Superior temporal gyrus (tissue), 1 donor: ENCODE results near the gene LPP.

Experiments used
- DNase-seq: peaks from one replicate; pipeline ENCODE4 v3.0.0-alpha.2; 2016; ENCODE audit errors: extremely low spot score

LPP gene

DNA sequence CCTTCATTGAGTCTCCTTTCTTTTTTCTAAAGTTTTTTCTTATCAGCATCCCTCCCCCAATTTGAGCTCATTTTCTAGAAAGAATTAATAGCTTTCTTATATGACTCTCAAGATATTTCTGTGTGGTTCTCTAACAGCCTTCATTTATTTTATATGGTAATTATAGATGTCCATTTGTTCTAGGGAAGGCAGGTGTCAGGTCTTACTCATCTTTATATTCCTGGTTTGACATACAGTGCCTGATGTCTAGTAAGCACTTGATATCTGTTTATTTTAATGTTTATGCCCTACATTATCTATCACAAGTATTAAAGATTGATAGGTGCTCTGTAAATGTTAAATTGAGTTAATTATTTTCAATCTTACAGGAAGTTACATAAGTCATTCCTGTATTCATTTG, 591.1 kb downstream of the LPP start:
- no peak for DNase-seq

DNA sequence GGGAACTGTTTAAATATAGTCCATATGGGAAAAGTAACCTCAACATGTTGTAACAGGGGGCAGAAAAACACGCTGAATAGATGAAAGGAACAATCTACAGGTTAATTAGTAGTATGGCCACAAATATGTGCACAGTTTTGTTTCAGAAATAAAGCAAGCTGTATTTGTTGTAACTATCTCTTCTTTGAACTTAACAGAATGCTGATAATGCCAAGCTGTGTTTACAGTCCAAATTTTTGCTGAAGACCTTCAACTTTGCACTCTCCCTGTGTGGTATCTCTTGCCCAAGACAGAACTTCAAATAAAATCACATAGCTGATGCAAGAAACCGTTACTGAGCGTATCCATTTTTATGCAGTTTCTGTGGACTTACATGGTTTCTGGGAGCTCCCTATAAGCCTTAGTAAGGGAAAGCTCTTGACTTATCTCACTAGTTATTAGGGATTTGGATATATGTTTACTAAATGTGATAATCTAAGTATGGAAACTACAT, 592.4 kb downstream of the LPP start:
- DNase-seq = no peak

DNA sequence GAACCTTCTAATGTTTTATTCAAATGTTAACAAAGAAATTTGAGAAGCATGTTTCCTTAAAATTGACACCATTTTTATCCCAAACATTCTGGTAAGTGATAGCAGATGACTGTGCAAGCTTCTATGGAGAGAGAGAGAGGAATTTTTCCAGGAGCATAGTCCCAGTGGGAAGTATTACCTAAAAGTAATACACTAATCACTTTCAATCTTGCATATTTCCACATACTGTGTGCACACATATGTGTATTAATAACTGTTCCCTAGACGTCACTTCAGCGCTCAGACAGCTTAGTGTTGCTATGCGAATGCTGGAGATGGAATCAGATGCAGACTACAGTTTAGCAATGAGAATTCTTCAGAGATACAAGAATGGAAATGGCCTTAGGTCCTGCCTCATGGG, 593.5 kb downstream of the LPP start:
- no peak for DNase-seq

DNA sequence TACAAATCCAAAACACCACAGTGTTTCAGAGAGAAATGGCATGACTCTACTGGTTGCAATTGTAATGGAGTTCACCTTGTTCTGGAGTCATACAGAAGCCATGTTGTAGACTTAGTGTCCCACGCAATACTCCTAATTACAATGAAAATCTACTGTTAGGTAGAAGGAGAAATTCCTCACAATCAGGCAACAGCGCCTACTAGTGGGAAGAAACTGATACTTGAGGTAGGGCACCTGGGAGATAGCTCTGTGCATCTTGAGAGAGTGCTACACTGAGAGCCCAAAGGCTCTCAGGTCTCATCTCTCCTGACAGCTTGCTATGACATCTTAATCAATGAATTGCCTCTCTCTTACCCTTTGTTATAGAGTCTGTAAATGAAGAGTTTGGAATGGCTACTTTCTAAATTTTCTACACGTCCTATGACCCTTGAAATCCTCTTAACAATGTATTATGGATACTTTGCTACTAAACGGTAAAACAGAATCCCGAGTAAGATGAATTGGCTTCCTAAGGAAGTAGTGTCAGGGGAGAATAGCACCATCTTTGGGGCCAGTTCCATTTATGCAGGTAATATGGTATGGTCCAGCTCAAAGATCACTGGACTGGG, 595.2 kb downstream of the LPP start:
- no peak for DNase-seq

DNA sequence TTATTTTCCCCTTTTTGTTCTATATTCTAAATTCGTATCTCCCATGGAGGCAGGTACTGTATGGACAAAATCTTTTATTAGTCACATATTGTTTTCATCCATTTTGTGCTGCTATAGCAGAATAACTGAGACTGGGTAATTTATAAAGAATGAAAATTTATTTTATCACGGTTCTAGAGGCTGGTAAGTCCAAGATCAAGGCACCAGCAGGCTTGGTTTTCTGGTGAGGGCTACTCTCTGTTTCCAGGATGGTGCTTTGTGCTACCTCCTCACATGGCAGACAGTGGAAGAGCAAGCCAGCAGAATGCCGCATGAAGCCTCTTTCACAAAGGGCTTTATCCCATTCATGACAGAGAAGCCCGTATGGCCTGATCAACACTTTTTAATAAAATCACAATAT, 595.9 kb downstream of the LPP start:
- DNase-seq = no peak

DNA sequence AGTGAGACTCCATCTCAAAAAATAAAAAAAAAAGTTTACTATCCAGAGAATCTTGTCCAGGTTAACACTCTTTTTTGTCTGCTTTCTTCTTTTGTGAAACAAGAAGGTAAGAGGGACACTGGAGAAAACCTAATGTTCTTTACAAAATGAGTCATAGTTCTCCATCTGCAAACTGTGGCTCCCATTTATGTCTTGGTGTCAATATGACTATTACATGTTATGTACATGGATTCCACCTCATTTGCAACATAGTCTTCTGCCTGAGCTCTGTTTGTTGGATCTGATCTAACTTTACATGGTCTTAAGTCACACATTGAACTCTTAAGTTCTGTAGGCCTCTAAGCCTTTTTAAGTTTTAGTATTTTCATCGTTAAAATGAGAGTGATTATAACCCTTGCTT, 596.7 kb downstream of the LPP start:
- no peak for DNase-seq

DNA sequence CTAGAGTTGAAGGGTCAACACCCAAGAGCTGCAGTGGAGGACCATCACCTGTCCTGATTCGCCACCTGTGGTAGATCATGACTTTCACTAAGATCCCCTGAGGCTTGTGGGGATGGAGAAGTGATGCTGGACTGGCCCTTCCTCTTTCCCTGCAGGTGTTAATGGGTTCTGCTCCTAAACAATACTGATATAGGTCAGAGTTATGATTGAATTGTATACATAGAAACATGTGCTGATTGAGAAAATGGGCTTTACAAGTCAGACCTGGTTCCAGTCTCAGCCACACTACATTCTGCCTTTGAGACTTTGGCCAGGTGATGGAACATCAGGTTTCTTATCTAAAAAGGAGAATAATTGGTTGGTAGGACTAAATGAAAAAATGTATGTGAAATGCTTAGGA, 598.9 kb downstream of the LPP start:
- DNase-seq = no peak

DNA sequence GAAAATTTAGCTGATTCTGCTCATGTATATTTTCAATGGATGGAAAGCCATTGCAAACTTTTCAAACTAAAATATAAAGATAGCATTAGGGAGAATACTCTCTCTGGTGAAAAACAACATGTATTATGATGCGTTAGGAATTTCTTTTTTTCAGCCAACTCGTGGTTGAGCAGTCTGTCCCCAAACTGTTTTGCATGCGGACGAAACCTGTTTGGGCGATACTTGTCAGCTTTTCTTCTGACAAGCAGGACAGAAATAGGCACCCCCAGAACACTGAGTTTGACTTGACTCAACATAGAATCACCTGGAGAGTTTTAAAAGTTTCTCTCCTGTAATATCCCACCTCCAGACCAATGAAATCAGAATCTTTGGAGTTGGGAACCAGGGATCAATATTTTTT, 600.3 kb downstream of the LPP start:
- DNase-seq = no peak

DNA sequence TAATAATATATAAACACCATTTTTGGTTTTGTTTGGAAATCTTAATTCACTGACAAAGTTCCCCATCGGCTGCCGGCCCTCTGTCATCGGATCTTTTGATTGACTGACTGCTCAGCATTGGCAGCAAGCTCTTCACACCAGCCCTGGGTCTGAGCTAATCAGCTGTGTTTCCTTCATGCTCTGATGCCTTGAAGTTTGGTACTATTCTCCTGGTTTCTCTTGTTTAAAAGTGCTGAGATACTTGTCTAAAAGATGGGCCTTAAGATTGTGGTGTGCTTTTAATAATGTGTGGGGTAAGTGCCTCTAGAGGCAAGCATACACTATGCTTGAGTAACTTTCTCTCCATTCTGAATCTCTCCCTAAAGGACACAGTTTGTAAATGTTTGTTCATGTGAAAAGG, 602.3 kb downstream of the LPP start:
- no peak for DNase-seq

DNA sequence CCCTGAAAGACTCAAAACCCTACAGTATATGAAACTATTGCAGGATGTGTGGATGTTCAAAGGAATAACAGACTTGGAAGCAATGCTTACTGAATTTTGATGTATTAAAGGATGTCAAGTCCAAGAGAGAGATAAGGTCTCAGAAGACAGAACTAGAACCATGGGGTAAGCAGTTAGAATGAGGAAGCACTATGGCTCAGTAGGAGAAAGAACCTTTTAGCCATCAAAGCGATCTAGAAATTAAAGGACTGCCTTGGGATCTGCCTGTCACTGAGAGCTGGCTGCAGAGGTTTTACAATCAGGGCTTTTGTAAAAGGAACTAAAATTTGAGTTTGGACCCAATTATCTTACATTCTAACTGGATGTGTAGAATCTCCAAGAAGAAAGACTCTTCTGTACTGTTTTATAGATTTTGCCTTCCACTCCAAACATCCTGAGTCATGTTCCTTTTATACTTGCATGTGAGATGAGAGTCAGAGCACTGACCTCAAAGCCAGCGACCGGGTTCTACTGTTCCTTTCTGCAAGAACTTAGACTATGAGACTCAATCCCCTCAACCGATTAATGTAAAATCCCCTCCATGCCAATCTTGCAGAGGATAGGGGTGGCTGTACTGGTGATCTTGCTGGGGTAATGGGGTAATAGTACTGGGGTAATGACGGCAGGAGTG, 605.5 kb downstream of the LPP start:
- no peak for DNase-seq

DNA sequence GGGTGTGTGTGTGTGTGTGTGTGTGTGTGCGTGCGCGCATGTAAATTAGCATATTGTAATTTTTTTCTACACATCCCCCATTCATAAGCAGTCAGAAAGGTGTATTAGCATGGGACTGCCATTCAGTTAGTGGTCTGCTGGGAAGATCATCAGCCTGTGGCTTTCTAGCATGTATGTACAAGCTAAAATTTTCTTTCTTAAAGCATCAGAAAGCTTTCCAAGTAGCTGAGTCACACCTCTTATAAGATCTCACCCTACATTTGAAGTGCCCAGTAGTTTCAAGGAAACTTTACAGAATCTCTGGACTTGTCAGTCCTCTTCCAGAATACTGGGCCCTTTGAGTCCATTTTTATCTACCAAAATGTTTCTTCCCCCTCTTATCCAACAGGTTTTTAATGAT, 606.5 kb downstream of the LPP start:
- DNase-seq = peak; percentile 24

DNA sequence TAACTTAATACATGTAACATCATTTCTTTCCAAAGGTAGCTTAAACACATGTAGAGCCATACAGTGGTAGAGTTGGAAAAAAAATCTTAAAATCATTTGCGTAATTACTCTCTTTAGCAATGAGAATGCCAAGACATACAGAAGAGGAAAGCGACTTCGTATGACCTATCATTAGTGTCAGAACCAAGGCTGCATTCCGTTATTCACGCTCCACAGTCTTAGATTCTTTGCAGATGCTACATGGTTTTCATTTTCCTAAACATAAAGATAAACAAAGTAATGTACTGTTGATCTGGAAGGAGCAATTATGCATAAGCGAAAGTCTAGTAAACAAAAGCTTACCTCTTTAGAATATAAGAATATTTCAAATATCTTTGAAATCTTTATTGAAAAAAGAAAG, 607.5 kb downstream of the LPP start:
- DNase-seq = no peak

DNA sequence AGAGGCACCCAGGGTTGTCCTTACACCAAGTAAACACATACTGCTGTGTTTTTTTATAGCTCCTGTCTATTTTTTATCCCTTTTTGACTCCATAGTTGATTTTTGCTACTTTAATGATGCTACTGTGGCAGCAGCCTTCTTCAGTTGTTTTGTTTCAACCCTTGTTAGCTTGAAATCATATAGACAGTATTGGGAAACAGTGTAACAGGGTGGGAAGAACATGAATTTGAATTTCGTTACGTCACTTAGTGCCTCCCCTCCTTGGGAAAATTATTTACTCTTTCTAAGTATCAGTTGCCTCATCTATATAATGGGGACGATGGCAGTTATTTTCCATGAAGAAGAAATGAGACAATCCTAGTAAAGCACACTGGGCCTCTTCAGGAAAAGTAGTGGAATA, 608.0 kb downstream of the LPP start:
- DNase-seq = no peak

DNA sequence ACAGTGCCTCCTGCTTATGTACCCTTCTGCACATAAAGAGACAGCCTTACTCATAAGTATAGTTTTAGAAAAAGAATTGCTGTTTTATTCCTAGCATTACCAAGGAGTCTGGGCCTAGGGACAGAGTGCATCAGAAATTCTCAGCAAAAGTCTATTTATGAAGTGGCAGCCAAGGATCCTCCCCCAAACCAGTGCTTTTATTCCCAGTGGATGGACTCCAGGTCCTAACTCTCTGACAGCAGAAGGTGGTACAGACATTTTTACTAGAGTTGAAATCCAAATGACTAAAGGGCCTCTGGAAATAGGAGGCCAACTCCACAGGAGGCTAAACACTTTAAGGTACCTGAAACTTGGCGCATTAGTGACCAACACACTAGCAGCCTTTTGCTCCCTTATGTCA, 610.7 kb downstream of the LPP start:
- DNase-seq = no peak

DNA sequence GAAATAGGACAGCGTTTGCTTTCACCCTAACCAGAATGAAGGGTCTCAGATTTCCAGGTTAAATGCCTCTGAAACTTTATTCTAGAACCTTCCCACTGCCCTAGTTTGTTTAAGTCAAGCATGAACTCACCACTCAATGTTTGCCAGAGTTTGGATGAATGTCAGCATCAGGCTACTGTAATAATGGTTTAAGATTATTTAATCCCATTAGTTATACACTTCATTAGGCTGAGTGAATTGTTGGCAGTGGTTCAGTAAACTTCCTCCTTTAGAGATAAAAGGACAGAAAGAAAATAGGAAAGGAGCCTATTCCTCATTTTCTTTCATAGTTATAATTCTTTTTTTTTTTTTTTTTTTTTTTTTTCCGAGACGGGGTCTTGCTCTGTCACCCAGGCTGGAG, 615.9 kb downstream of the LPP start:
- no peak for DNase-seq

DNA sequence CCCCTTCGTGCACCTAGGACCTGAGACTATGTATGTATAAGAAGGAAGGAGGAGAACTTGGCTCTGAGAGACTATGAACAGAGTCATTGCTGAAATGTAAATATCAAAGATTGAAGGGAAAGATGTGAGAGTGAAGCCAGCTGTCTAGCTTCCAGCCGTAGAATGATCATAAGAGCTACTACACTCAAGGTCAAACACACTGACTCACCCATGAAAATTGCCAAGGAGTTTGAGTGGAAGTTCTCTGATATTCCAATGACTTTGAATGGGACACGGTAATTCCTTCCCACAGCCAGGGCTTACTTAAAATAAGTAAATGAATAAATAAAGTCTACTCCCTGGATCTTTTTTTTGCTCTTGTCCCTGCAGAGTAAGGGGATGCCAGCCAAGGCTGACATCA, 618.9 kb downstream of the LPP start:
- no peak for DNase-seq

DNA sequence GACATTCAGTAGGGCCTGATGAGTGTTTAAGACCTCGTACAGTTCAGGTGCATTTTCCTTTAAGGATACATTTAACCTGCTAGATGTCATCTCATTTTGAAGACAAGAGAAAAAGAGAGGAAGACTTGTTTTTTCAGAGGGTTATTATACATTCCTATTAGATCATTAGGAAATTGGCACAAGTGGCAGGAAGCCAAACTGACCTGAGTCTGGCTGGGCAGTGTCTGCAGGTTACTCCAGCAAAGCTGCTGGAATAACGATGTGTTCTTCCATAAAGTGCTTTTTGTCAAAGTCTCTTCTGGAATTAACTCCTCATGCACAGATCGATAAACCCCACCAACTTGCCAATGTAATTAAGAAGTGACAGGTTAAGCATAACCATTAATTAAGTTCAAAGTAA, 621.5 kb downstream of the LPP start:
- no peak for DNase-seq

DNA sequence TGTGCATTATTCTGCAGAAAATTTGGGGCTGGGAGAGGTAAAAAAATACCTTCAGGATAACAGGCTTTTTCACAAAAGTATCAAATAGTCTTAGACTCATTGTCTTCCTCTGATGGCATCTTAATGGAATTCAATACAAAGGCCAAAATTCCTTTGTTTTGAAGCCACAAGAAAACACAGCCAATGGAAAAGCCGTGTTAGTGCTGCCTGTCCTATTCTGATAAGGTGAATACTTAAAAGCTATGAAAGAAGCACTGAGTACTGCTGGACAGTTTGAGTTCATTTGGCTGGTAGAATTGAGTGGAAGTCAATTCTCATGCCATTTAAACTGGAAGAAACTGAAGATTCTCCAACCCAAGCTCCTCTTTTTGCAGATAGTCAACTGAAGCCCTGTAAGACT, 622.5 kb downstream of the LPP start:
- no peak for DNase-seq

DNA sequence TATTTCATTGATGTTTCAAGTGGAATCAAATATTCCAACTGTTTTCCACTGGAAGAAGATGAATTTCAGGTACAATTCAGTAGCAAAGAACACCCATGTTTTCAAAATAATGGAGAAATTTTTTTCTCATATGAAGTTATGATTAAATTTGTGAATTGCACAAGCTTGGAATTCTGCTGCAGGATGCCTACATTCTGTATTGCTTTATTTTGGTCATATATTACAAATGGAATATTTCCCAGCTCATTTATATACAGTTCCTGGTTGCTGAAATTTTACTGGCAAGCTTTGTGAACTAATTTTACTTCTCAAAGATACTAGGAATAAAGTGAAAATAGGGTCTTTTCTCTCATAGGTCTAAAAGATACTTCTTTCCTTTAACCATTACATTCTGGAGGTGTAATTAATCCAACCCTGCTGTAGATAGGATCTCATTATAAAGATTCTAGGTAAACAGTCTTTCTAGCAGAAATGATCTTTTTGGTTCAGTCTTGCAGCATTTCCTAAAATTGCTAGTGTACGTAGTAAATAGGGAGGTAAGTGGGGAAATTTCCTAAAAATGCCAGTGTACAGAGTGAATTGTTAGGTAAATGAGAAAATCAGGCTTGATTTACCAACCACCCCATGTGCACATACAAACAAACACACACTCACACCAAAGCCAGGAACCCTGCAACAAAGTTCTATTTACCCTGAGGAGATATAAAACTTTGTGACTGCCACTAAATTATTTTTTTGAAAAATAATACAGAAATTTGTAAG, 624.3 kb downstream of the LPP start:
- no peak for DNase-seq

DNA sequence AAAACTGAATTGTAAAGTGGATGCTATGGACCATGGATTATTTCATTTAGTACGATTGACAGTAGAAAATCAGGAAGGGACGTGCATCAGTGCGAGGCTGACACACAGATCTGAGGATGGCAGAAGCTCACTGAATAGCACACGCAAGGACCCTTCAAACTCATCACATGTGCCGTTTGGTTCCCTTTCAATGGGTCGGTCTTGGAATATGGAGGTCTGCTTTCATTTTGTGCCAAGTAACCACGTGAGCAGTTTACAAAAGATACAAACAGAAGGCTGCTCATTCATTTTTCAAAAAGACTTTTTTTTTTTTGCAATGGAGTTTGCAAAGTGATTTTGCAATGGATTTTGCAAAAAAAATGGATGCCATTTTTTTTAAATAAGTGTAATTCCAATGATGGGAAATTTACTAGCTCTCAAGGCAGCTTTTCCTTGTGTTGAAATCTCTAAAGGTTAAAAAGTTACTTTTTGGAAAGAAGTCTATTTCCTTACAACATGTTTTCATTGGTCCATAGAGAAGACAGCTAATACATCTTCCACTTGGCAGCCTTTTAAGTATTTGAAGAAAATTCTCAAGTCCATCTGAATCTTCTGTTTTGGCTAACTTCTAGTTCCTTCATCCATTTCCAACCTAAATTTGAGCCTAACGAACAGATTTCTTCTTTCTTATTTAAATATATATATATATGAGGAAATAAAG, 625.5 kb downstream of the LPP start:
- no peak for DNase-seq

DNA sequence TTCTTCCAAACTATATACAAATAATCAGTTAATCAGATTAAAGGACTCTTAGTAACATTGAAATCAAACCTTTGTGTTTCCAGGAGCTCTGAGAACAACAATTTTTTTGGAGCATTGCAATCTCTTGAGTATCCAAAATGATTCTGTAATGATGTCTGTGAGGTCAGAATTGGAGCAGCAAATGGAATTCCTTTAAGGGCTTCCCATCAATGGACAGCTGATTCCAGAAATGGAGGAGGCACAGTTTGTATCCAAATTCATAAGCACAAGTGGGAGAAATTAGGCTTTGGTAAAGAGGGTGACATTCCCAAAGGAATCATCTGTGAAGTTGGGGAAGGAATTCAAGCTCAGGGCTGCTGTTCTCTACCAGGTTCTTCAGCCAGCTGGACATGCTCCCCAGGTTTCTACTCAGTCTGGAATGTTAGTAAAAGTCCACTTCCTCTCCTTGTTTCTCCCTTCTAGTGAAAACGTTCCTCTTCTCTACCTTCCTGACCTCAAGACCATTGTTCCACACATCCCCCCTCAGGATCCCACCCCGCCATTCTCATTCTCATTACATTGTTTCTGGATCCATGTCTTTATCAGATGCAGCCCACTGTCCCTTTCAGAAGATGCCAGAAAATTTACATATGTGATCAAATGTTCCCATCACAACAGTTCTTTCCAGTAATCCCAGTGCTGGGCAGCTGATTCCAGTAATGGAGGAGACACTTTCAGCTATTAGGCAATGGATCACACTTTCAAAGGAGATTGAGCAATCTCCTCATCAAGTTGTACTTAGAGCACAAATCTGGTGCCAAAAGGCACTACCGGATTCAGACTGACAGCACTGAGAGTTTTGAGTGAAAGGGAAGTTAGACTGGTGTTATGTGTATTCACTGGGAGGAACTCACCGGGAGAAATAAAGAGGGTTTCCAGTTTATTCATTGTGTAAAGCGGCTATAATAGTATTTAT, 626.5 kb downstream of the LPP start:
- no peak for DNase-seq
